DOHH2 (cell line): ENCODE results near the gene SYNRG.

Experiments
- EZH2phosphoT487 ChIP-seq: fragments of 200-600 bp; sonication (generic); IDR thresholded peaks from 2 replicates; pipeline ENCODE4 v1.6.1; 2017; ENCODE audit warnings: borderline replicate concordance, mild to moderate bottlenecking, antibody characterized with exemption, low read length, moderate library complexity, mixed read lengths
- TF ChIP-seq, protein P1 (sequence below): fragments of 200-600 bp; sonication (generic); IDR thresholded peaks from one replicate; pipeline ENCODE4 v1.5.1; 2014; ENCODE audit warnings: antibody characterized with exemption, mild to moderate bottlenecking, low read depth, low read length; ENCODE audit not compliant: poor library complexity, severe bottlenecking

GRCh38 chr17:37643118-37643766, 34.0 kb upstream of the SYNRG start, which contains the start of gene DDX52:
- TF ChIP-seq, protein P1, sequence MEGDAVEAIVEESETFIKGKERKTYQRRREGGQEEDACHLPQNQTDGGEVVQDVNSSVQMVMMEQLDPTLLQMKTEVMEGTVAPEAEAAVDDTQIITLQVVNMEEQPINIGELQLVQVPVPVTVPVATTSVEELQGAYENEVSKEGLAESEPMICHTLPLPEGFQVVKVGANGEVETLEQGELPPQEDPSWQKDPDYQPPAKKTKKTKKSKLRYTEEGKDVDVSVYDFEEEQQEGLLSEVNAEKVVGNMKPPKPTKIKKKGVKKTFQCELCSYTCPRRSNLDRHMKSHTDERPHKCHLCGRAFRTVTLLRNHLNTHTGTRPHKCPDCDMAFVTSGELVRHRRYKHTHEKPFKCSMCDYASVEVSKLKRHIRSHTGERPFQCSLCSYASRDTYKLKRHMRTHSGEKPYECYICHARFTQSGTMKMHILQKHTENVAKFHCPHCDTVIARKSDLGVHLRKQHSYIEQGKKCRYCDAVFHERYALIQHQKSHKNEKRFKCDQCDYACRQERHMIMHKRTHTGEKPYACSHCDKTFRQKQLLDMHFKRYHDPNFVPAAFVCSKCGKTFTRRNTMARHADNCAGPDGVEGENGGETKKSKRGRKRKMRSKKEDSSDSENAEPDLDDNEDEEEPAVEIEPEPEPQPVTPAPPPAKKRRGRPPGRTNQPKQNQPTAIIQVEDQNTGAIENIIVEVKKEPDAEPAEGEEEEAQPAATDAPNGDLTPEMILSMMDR: no peak
- no peak for TF ChIP-seq EZH2phosphoT487
